Activated CD4-positive, alpha-beta T cell treated with anti-CD3 and anti-CD28 coated beads for 24 hours (primary cell): ENCODE measurements around the gene GPR176.
A peak's percentile ranks its signal among the peaks of the same experiment; 100 is the strongest.

Experiments
- DNase-seq, 2 donors: peaks; one replicate each; pipeline ENCODE4 v3.0.0-alpha.2; 2020; ENCODE audit warnings: low read depth in 2 of 2

Gene GPR176

DNA sequence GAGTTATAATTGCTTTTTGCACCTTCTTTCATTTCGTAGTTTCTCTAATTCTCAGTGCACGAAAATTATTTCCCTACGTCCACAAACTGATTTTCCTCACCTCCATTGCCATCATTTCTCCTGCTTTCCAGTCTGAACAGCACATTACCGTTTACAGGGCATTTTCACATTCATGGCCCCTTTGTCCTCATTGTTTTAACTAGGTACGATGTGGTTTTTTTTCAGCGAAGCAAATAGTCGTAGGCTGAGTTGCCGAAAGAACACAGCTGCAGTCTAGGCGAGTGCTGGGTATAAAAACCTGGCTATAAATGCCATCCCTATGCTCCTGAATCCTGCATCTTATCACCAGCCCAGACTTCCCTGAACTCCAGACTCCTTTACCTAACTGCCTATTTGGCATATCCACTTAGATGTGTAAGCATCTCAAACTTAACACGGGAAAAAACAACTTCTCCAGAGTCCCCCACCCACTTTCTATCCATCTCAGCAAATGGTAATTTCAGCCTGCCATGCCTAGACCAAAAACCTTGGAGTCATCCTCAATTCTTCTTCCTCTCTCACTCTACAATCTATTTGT, 136.7 kb downstream of the GPR176 start:
- no peak for DNase-seq

DNA sequence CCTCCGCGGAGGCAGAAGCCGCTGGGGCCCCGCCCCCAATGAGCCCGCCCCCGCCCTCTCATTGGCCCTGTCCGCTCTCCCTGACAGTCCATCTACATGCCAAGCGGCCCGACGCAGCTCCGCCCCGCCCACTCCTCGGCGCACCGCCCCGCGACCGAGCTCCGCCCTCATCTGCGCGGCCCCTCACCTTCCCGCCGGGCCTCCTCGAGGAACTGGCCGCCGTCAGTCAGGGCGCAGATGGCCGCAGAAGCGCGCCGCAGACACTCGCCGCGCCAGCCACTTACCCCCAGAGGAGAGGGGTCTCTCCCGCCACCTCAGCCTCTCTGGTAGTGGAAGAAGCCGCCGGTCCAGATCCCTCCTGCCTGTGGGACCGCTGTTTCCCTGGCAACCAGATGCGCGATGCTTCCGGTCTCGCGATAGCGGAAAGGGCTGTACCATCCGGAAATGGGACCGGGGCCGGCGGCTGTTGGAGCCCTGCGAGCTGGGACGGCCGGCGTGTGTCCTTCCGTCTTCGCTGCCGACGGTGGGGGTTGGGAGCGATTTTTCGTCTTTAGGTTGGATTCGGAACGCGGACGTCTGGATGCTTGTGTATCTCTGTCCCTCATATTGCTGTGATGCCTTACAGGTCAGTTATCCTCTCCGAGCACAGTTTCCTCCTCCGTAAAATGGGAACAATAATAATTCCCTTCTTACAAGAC, 137.5 kb downstream of the GPR176 start, which contains the start of gene FSIP1:
FSIP1 (minus strand) TSS at position 401 of the 698 bp plus-strand sequence. CDS start 6,317 bp downstream, outside the sequence.
- peak; percentile 89 to 94 for DNase-seq

DNA sequence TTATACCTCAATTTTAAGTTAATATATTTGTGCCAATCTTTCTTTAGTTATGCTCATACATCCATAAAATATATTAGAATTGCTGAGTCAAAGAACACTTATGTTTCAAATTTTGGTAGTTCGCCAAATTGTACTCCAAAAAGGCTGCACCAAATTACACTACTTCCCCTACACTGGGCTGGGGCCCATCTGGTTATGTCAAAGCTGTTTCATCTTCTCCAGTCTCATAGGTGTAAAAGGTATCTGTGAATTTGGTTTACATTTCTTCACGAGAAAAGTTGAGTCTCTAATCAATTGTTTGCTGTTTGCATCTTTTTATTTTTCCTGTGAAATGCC, 138.1 kb downstream of the GPR176 start:
- DNase-seq = no peak

DNA sequence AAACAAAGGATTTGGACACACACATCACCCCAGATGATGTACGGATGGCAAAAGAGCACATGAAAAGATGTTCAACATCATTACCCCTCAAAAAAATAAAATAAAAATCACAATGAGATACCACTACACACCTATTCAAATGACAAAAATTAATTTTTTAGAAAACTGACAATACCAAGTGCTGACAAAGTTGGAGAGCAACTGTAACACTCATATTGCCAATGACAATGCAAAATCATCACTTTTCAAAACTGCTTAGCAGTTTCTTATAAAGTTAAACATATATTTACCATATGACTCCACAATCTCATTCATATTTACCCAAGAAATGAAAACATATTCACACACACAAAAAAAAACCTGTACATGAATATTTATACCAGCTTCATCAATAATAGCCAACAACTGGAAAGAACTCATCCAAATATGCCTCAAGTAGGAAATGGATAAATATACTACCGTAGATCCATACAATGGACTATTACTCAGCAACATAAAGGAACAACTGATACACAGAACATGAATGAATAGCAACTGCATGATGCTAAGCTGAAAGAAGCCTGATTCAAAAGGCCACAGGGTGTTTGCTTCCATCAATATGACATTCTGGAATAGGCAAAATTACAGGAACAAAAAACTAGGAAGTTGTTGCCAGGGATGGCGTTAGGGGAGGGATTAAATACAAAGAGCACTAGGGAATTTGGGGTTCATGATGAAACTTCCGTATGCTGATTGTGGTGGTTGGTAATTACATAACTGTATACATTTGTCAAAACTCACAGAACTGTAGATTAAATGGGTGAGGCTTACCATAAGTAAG, 138.7 kb downstream of the GPR176 start:
- DNase-seq = no peak

DNA sequence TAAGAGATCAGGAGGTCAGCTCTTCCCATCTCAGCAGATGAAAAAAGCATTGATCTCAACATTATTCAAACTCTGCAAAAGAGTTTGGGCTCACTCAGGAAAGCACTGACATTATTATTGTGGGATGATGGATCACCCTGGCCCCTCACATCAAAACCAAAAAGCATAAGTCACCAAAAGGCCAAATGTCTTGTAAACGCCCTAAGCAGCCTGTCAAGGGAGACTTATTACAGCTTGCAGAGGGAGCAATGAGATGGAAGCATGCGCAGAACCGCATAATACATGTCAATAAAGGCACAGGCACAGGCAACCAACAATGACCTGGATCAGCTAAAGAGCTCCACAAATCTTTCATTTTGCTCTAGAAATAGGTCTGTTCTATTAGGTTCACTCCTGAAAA, 142.0 kb downstream of the GPR176 start:
- no peak for DNase-seq

DNA sequence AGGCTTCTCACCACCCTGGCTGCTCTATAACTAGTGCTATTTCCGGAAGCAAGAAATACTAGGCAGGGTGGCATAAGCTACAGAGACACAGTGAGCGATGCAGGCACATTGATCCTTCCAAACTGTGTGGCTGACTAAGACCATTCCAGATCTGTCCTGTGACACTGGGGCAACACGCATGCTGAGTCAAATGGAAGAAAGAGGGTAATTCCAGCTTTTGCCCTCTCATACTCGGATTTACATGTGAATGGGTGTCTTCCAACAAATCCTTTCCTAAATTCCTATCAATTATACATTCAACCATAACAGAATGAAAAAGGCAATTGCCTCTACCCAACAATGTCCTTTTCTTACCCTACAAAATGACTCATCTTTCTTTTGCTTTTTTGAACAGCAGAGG, 142.6 kb downstream of the GPR176 start:
- no peak for DNase-seq

DNA sequence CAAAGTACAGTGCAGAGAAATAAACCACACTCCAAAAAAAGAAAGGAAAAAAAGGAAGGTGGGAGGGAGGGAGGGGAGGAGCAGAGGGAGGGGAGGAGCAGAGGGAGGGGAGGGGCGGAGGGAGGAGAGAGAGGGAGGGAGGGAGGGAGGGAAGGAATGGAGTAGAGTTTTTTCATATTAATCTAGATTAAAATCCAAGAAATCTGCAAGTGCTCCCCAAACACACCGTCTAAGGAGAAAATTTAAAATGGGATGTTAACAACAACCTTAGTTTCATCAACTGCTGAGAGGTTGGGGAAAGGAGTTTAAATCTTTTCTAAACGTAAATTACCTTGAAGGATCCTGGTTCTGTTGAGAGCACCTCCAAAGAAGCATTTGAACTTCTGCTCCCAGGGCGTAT, 144.0 kb downstream of the GPR176 start:
- DNase-seq = no peak

DNA sequence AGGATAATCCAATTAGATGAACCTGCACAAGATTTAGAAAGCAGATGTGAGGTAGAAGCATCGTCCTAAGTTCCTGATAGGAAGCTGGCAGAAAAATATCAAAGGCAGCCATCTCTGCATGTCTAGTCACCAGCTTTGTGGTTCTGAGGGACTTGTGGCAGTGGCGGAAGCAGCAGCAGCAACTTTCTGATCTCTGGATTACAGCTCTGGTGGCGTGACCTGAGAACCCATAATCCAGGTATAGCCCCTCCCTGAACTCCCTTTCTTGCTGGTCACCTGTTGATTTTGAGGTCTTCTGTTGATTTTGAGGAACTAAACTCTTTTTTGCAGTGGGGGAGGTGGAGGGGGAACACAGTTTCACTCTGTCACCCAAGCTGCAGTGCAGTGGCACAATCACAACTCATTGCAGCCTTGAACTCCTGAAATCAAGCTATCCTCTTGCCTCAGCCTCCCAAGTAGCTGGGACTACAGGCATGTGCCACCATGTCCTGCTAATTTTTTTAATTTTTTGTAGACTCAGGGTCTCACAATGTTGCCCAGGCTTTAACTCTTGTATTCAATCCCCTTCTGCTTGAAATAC, 145.3 kb downstream of the GPR176 start:
- DNase-seq = peak in 1 of 2 donors; percentile 8

DNA sequence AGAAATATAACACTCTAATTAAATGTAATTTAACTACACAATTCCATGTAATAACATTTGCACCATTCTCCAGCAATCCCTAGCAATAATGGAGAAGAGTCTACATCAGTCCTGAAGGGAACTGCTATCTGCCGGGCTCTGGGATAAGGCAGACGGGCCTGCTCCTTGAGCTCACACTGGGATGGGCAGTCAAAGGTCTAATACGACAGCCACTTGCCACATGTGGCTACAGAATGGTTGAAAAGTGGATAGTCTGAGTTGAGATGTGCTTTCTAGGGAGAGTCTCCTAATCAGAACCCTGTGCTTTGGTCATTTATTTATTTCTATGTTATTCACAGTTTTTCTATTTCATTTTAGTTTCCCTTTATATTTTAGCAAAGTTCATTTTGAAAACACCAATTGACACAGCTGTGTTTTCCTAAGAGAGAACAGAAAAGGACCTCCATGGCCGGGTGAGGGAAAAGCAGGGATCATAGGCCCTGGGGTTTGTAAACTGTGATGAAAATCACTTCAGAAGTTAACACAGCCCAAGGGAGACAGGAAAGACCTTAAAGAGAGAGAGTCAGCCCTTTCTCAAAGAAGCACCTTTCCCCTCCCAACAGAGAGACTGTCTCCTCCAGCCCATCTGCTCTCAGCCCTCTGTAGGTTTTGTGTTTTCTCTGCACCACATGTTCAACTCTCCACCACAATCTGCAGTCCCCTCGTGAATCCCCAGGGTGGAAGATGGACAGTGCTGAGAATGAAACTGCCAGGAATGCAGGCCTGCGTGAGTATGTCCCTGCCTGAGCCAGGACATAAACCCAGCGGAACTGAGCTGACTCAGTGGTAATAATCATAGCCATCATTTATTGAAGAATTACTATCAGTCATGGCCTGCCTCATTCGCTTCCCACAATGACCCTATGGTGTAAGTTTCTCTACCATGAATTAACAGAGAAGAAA, 149.0 kb downstream of the GPR176 start:
- DNase-seq = no peak

DNA sequence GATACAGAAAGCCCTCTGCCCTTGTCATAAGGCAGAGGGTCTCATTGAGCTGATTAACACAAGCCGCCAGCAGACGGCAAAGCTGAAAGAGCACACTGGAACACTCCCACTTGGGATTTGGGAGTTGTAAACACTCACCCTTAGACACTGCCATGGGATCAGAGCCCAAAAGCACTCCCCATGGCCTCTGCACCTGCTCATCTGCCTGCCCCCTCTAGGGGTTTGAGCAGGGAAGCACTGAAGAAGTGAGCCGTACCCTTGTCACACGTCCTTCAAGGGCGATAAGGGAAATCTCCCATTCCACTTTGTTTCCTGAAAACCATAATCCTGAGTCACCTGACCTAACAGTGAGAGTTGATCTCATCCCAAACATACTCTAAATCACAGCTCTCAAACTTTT, 152.1 kb downstream of the GPR176 start:
- no peak for DNase-seq

DNA sequence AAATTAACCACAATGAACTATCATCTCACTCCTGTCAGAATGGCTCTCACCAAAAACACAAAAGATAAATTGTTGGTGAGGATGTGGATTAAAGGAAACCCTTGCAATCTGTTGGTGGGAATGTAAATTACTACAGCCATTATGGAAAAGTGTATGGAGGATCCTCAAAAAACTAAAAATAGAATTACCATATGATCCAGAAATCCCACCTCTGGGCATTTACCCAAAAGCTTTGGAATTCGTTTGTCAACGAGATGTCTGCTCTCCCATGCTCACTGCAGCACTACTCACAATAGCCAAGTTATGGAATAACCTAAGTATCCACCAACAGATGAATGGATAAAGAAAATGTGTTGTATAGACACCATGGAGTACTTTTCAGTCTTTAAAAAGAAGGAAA, 159.1 kb downstream of the GPR176 start:
- DNase-seq = no peak

DNA sequence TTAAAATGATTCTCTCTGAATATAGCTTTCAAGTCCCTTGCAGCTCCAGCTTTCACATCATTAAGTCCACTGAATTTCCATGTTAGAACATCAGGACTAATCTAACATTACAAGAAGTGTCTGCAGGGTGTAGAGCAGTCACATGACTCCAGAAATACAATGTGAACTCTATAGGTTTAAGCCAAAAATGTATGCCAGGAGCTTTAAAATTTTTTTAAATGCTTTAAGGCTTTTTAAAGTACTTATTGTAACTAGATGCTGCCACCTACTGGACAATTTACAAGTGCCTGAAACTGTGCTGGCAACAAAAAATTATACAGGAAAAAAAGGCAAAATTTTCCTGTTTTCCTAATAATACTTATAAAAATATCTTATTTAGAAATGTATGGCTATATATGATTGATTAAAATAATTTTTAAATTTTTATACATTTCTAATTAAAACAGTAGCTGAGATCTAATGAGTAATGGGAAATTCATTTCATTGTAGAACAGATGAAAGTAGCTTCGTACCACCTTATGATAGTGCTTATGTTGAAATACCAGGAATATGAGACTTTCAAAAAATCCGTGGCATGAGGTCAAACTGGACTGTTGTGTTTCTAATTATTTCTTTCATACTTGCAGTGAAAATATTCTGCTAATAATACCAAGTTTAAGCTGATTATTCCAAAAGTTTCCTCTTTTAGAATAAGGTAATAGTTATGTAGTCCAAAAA, 163.1 kb downstream of the GPR176 start:
- DNase-seq = peak in 1 of 2 donors; percentile 7

DNA sequence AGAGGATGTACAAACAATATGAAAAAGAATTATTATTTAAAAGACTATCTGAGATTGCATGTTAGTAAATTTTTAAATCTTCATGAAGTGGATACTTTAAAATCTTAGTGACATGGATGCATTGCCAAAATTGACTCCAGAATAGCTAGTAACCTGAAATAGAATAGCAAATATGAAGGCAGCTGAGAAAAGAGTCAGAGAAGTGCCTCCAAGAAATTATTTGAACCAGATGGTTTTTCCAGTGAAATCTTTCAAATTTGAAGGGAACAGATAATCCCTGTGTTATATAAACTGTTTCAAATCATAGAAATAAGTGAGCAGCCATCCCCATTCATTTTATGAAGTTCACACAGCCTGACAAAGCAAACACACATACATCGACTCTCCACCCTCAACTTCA, 167.1 kb downstream of the GPR176 start:
- DNase-seq = no peak

DNA sequence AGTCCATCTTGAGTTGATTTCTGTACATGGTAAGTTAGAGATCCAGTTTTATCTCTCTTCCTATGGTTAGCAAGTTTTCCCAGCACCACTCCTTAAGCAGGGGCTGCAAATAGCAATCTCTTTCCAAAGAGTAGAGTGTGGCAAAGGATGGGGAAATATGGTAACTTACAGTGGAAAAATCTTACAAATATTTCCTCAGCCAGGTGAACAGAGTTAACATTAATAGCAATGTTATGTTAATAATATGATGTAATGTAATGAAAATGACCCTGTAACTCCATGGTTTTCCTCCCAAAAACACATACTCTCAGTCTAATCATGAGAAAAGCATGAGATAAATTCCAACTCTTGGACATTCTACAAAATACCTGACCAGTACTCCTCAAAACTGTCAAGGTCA, 167.8 kb downstream of the GPR176 start:
- no peak for DNase-seq
